HCT116 (cell line): Measurements from ENCODE around the gene ERN1. TPM values are rescaled to one million over a fixed set of nuclear protein-coding genes. Genes with fewer than 3 reads are reported as not detected.

ENCODE experiments used
- ATAC-seq: fragments of 200-7000 bp; cut with Tn5 transposase; 2 replicates; pipeline ENCODE4 v1.9.1; 2020; ENCODE audit warnings: mild to moderate bottlenecking, moderate library complexity
- BruUV-seq: library from RNA; stranded (reverse); fragments of 400-500 nt; replicated peaks from 2 replicates; lab custom pipeline; 2021; lab: Mats Ljungman, UMichigan
- CTCF ChIA-PET: fragments of 300-600 bp; sonication (Branson Sonifier 250); formaldehyde crosslinking; loops from one replicate; lab custom pipeline; 2021; ENCODE audit warnings: antibody characterized with exemption; lab: Charles Lee
- POLR2A ChIA-PET: fragments of 300-600, 350-600 bp; sonication (Branson Sonifier 250); formaldehyde crosslinking; loops from one replicate; lab custom pipeline; 2021; ENCODE audit warnings: antibody characterized with exemption; lab: Charles Lee
- RAD21 ChIA-PET, 2 experiments: fragments of 300-600 bp; sonication (Branson Sonifier 250); formaldehyde crosslinking; loops; one replicate each; lab custom pipeline; 2023; ENCODE audit warnings: low total read pairs in 2 of 2; ENCODE audit not compliant: uncharacterized antibody in 2 of 2, unreplicated experiment in 2 of 2, low non-redundant PET in 1 of 2; lab: Charles Lee
- DNase-seq: peaks from one replicate; pipeline ENCODE4 v3.0.0-alpha.2; 2010; ENCODE audit warnings: low read depth, low spot score
- H2AFZ ChIP-seq: fragments of 200-600 bp; shearing (Covaris generic), sonication (generic); 2 replicates; pipeline ENCODE4 v1.6.1; 2017; ENCODE audit warnings: low read depth, mixed run types, mixed read lengths, antibody characterized with exemption, low read length; ENCODE audit not compliant: poor library complexity, severe bottlenecking
- H3K27ac ChIP-seq: 2 replicates; pipeline ENCODE4 v1.5.1; 2012; ENCODE audit warnings: low read depth, low read length
- H3K27me3 ChIP-seq: fragments of 200-600 bp; sonication (generic); 2 replicates; pipeline ENCODE4 v1.6.1; 2016; ENCODE audit warnings: mixed run types, low read length, mixed read lengths; ENCODE audit not compliant: insufficient read depth
- H3K36me3 ChIP-seq, 2 experiments: fragments of 200-500 bp in 1 of 2; fragments of 200-600 bp in 1 of 2; sonication (Bioruptor generic) in 1 of 2; sonication (generic) in 1 of 2; 2 replicates each; pipeline versions ENCODE4 v1.5.1 to v1.6.1; 2014 to 2016; ENCODE audit warnings: low read length in 2 of 2, inconsistent platforms in 1 of 2, mixed read lengths in 1 of 2, mixed run types in 1 of 2; ENCODE audit not compliant: insufficient read depth in 2 of 2, control insufficient read depth in 1 of 2
- H3K4me1 ChIP-seq, 2 experiments: fragments of 200-600 bp in 1 of 2; sonication (generic) in 1 of 2; 2 replicates each; pipeline versions ENCODE4 v1.5.1 to v1.6.1; 2012 to 2017; ENCODE audit warnings: low read length in 2 of 2, inconsistent platforms in 1 of 2, mild to moderate bottlenecking in 1 of 2, mixed read lengths in 1 of 2, mixed run types in 1 of 2, moderate library complexity in 1 of 2; ENCODE audit not compliant: insufficient read depth in 2 of 2, control insufficient read depth in 1 of 2
- H3K4me2 ChIP-seq: fragments of 200-600 bp; sonication (generic); 2 replicates; pipeline ENCODE4 v1.6.1; 2017; ENCODE audit warnings: mixed run types, low read length, mixed read lengths
- H3K4me3 ChIP-seq, 2 experiments: fragments of 200-600 bp in 1 of 2; sonication (generic) in 1 of 2; replicated peaks in 1 of 2; 2 replicates each; pipeline ENCODE4 v1.5.1; 2011 to 2016; ENCODE audit warnings: low read length in 2 of 2, control low read depth in 1 of 2, low read depth in 1 of 2, mild to moderate bottlenecking in 1 of 2, mixed read lengths in 1 of 2, mixed run types in 1 of 2
- H3K79me2 ChIP-seq: fragments of 200-600 bp; sonication (generic); 2 replicates; pipeline ENCODE4 v1.6.1; 2017; ENCODE audit warnings: mild to moderate bottlenecking, mixed run types, low read length, moderate library complexity, mixed read lengths; ENCODE audit not compliant: insufficient read depth
- H3K9ac ChIP-seq: fragments of 200-600 bp; sonication (generic); 2 replicates; pipeline ENCODE4 v1.6.1; 2016; ENCODE audit warnings: low read length, mixed read lengths
- H3K9me2 ChIP-seq: fragments of 200-600 bp; sonication (generic), shearing (Covaris generic); 2 replicates; pipeline ENCODE4 v1.6.1; 2017; ENCODE audit warnings: mixed run types, mild to moderate bottlenecking, moderate library complexity; ENCODE audit not compliant: insufficient read depth
- H3K9me3 ChIP-seq, 2 experiments: fragments of 200-500 bp in 1 of 2; fragments of 200-600 bp in 1 of 2; sonication (Bioruptor generic) in 1 of 2; sonication (generic) in 1 of 2; 2 replicates each; pipeline ENCODE4 v1.6.1; 2014 to 2017; ENCODE audit warnings: low read length in 2 of 2, mixed read lengths in 2 of 2, inconsistent platforms in 1 of 2, low read depth in 1 of 2, mild to moderate bottlenecking in 1 of 2, mixed run types in 1 of 2, moderate library complexity in 1 of 2; ENCODE audit not compliant: control insufficient read depth in 1 of 2, insufficient read depth in 1 of 2
- H4K20me1 ChIP-seq: fragments of 200-600 bp; sonication (generic), shearing (Covaris generic); 2 replicates; pipeline ENCODE4 v1.6.1; 2017; ENCODE audit warnings: mixed run types, mild to moderate bottlenecking, moderate library complexity; ENCODE audit not compliant: insufficient read depth
- CBX3 ChIP-seq: IDR thresholded peaks from 2 replicates; pipeline ENCODE4 v1.6.1; 2012; ENCODE audit warnings: low read depth
- CTCF ChIP-seq, 3 experiments: fragments of 200-600 bp in 1 of 3; sonication (generic) in 1 of 3; IDR thresholded peaks in 2 of 3; conservative IDR thresholded peaks in 1 of 3; 2 replicates each; pipeline ENCODE4 v1.5.1; 2012 to 2017; ENCODE audit warnings: low read depth in 2 of 3, low read length in 2 of 3, antibody characterized with exemption in 1 of 3, borderline replicate concordance in 1 of 3, control low read depth in 1 of 3, mild to moderate bottlenecking in 1 of 3, mixed read lengths in 1 of 3, mixed run types in 1 of 3, moderate library complexity in 1 of 3; ENCODE audit not compliant: insufficient read depth in 1 of 3
- ELF1 ChIP-seq: IDR thresholded peaks from 2 replicates; pipeline ENCODE4 v1.6.1; 2012; ENCODE audit warnings: low read depth, borderline replicate concordance
- EZH2 ChIP-seq: fragments of 200-600 bp; sonication (generic); IDR thresholded peaks from 2 replicates; pipeline ENCODE4 v1.6.1; 2017; ENCODE audit warnings: antibody characterized with exemption, mixed run types
- JUND ChIP-seq: IDR thresholded peaks from 2 replicates; pipeline ENCODE4 v1.6.1; 2012
- MAX ChIP-seq: IDR thresholded peaks from 2 replicates; pipeline ENCODE4 v1.6.1; 2012
- RAD21 ChIP-seq: IDR thresholded peaks from 2 replicates; pipeline ENCODE4 v1.6.1; 2012; ENCODE audit warnings: low read depth, mild to moderate bottlenecking
- SIN3A ChIP-seq: IDR thresholded peaks from 2 replicates; pipeline ENCODE4 v1.6.1; 2012; ENCODE audit warnings: low read depth
- SP1 ChIP-seq: IDR thresholded peaks from 2 replicates; pipeline ENCODE4 v1.6.1; 2012; ENCODE audit warnings: low read depth
- SRF ChIP-seq: IDR thresholded peaks from 2 replicates; pipeline ENCODE4 v1.6.1; 2012; ENCODE audit warnings: low read depth
- TCF7L2 ChIP-seq: IDR thresholded peaks from 2 replicates; pipeline ENCODE4 v1.7.0; 2011; ENCODE audit warnings: borderline replicate concordance, inconsistent platforms; ENCODE audit not compliant: insufficient read depth, insufficient read length; ENCODE audit errors: extremely low read depth
- ZNF274 ChIP-seq: fragments of 200-500 bp; sonication (Bioruptor generic); IDR thresholded peaks from 2 replicates; pipeline ENCODE4 v1.6.1; 2014; ENCODE audit warnings: mild to moderate bottlenecking, low read depth, low read length, inconsistent platforms
- intact Hi-C: fragments of 100-400 bp; cut with micrococcal nuclease; formaldehyde crosslinking; loops from 2 replicates; pipeline ENCODE4 v1.10.0; 2022
- total RNA-seq: library from RNA; stranded (reverse); gene quantifications from one replicate; pipeline ENCODE4 v1.2.1, GENCODE V29; 2021; ENCODE audit not compliant: unreplicated experiment
- TF ChIP-seq, protein P1 (sequence below): IDR thresholded peaks from 2 replicates; pipeline ENCODE4 v1.6.1; 2011; ENCODE audit warnings: mild to moderate bottlenecking, low read length, moderate library complexity; ENCODE audit not compliant: insufficient replicate concordance; ENCODE audit errors: extremely low read depth
- TF ChIP-seq, protein P2 (sequence below): IDR thresholded peaks from 2 replicates; pipeline ENCODE4 v1.6.1; 2012; ENCODE audit warnings: low read depth

The ERN1 gene
- total RNA-seq, 1 experiment from 2014 or later = 28.2 TPM

DNA sequence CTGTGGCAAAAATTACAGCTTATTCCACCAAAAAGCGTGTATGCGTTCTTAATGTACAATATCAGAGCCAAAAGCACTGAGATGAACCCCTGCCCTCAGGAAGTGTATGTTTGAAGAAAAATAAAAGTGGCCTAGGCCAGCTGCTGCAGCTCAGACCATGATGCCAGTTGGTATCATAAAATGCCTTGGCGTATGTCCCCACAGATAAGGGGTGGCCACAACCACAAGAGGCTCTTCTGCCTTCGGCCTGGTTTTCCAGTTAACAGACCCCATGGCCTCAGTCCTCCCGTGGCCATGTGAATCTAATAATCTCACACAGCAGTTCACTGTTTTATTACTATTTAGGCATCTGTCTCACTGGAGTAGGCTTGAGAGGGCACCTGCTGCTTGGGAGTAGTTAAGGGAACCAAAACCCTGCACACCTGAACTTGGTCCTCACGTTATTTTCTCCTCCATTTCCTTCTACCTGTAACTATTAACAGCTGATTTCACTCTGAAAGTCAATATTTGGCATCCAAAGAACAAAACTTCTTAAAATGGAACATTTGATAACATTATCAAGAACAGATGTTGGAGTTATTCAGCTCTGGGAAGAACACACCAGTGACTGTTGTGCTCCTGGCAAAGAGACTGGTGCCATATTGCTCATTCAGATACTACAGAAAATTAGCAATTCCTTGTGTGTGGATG is 34.8 kb upstream of the ERN1 start:
- Histone ChIP-seq H3K4me3 (no peak overlapping the region), H3K36me3 (no peaks in the 10 kb centered on the region), H3K27ac (no peak overlapping the region), H3K9me3 (no peaks in the 10 kb centered on the region), H4K20me1 (no peaks in the 10 kb centered on the region), H3K79me2 (no peaks in the 10 kb centered on the region), H3K4me1 (no peaks in the 10 kb centered on the region), H3K9ac (no peak overlapping the region), H3K4me2 (no peak overlapping the region), H2AFZ (no peak overlapping the region), H3K27me3 (no peaks in the 10 kb centered on the region), H3K9me2 (no peaks in the 10 kb centered on the region)
- ChIA-PET CTCF (no interaction called here), POLR2A (no interaction called here), RAD21 (no interaction called here)
- no peak for ATAC-seq
- DNase-seq = no peak
- no TSS peak for BruUV-seq
- TF ChIP-seq ZNF274 (no peak), EZH2 (no peak), SP1 (no peak), CBX3 (no peak), CTCF (IDR thresholded peaks at IDR 0.05 in 2 of 3, conservative IDR thresholded peaks at IDR 0.05 in 1 of 3; ENCODE audit: borderline replicate concordance in 1 of 3, insufficient read depth in 1 of 3, low read depth in 2 of 3, low read length in 2 of 3) (no peak), MAX (no peak), TCF7L2 (no peak), ELF1 (no peak), SRF (no peak), SIN3A (no peak), JUND (no peak), RAD21 (no peak)
- TF ChIP-seq, protein P1, sequence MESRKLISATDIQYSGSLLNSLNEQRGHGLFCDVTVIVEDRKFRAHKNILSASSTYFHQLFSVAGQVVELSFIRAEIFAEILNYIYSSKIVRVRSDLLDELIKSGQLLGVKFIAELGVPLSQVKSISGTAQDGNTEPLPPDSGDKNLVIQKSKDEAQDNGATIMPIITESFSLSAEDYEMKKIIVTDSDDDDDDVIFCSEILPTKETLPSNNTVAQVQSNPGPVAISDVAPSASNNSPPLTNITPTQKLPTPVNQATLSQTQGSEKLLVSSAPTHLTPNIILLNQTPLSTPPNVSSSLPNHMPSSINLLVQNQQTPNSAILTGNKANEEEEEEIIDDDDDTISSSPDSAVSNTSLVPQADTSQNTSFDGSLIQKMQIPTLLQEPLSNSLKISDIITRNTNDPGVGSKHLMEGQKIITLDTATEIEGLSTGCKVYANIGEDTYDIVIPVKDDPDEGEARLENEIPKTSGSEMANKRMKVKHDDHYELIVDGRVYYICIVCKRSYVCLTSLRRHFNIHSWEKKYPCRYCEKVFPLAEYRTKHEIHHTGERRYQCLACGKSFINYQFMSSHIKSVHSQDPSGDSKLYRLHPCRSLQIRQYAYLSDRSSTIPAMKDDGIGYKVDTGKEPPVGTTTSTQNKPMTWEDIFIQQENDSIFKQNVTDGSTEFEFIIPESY = no peak
- TF ChIP-seq, protein P2, sequence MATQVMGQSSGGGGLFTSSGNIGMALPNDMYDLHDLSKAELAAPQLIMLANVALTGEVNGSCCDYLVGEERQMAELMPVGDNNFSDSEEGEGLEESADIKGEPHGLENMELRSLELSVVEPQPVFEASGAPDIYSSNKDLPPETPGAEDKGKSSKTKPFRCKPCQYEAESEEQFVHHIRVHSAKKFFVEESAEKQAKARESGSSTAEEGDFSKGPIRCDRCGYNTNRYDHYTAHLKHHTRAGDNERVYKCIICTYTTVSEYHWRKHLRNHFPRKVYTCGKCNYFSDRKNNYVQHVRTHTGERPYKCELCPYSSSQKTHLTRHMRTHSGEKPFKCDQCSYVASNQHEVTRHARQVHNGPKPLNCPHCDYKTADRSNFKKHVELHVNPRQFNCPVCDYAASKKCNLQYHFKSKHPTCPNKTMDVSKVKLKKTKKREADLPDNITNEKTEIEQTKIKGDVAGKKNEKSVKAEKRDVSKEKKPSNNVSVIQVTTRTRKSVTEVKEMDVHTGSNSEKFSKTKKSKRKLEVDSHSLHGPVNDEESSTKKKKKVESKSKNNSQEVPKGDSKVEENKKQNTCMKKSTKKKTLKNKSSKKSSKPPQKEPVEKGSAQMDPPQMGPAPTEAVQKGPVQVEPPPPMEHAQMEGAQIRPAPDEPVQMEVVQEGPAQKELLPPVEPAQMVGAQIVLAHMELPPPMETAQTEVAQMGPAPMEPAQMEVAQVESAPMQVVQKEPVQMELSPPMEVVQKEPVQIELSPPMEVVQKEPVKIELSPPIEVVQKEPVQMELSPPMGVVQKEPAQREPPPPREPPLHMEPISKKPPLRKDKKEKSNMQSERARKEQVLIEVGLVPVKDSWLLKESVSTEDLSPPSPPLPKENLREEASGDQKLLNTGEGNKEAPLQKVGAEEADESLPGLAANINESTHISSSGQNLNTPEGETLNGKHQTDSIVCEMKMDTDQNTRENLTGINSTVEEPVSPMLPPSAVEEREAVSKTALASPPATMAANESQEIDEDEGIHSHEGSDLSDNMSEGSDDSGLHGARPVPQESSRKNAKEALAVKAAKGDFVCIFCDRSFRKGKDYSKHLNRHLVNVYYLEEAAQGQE = no peak
- intact Hi-C loops = no loop called here
